ENCODE measurements around the gene ISYNA1. TPM values are rescaled to one million over a fixed set of nuclear protein-coding genes. Genes with fewer than 3 reads are reported as not detected.

Gene ISYNA1
- total and polyA plus RNA-seq, 2 of the 4 experiments (the other 2 are of a cell fraction) = 3.4 to 24.7 TPM

GRCh38 chr19:18429717-18430416 is 8.1 kb downstream of the ISYNA1 start (continued):
- no peak for TF ChIP-seq USF2 (IDR thresholded peaks at IDR 0.05; ENCODE audit: low read depth, low read length)

GRCh38 chr19:18428787-18429674 is 8.9 kb downstream of the ISYNA1 start:
- BruUV-seq (replicated peaks) = no TSS peak
- Histone ChIP-seq H2BK20ac (ENCODE audit: low read depth, low read length) (no peak overlapping the region), H3K4me3 (ENCODE audit: insufficient read depth, low read depth, low read length) (peak overlapping the region; percentile 23), H2BK120ac (ENCODE audit: low read depth, low read length) (no peak overlapping the region), H2AFZ (replicated peaks; ENCODE audit: low read length, poor library complexity) (peak overlapping the region; percentile 86), H3K23ac (ENCODE audit: low read depth, low read length) (no peak overlapping the region), H3K79me1 (ENCODE audit: low read depth in 1 of 2, low read length in 2 of 2) (peaks cover 9 to 62% of the 10 kb centered on the region in 2 experiments; a peak in 3 of 4 replicates), H4K20me1 (ENCODE audit: insufficient read depth, low read length) (peaks cover 43% of the 10 kb centered on the region), H3K14ac (replicated peaks; ENCODE audit: low read depth, low read length) (no peak overlapping the region), H4K91ac (ENCODE audit: insufficient read depth, low read depth, low read length) (no peak overlapping the region), H3K27me3 (ENCODE audit: control insufficient read depth, insufficient read depth, low read length) (no peaks in the 10 kb centered on the region), H4K5ac (ENCODE audit: low read depth, low read length) (no peak overlapping the region), H3K36me3 (ENCODE audit: control insufficient read depth, insufficient read depth, low read length) (no peaks in the 10 kb centered on the region; the same call in 1 of the 2 replicates), H3K27ac (ENCODE audit: insufficient read depth, low read length) (no peak overlapping the region; the same call in 1 of the 2 replicates), H3K4ac (ENCODE audit: low read depth, low read length) (0 out of 2 replicates have a peak overlapping the region, but pooled peaks have one; percentile 18), H3K9me1 (ENCODE audit: insufficient read depth, low read length) (peaks cover 15% of the 10 kb centered on the region), H3K56ac (ENCODE audit: extremely low read depth, insufficient read depth, low read length) (no peak overlapping the region), H2BK15ac (ENCODE audit: low read depth, low read length) (no peak overlapping the region), H3K4me2 (ENCODE audit: low read depth, low read length) (peak overlapping the region; percentile 31; the same call in 1 of the 2 replicates), H2AK9ac (replicated peaks; ENCODE audit: low read depth, low read length, poor library complexity) (peak overlapping the region; percentile 29), H2BK5ac (ENCODE audit: low read depth, low read length, poor library complexity, severe bottlenecking) (peak overlapping the region; percentile 11), H3K4me1 (ENCODE audit: control insufficient read depth, insufficient read depth, low read length) (peaks cover 19% of the 10 kb centered on the region), H3K9me3 (ENCODE audit: control insufficient read depth, insufficient read depth, low read length) (no peaks in the 10 kb centered on the region), H2AK5ac (ENCODE audit: low read depth, low read length) (no peak overlapping the region), H3K9ac (ENCODE audit: low read depth, low read length) (no peak overlapping the region), H3K18ac (ENCODE audit: low read depth, low read length) (no peak overlapping the region), H4K8ac (ENCODE audit: low read depth in 2 of 2, low read length in 2 of 2) (peak overlapping the region in 1 of 2 experiments; percentile 34; a peak in 1 of 4 replicates)
- DNase-seq = peak; percentile 72
- peak; percentile 73 for ATAC-seq (ENCODE audit: low read depth)
- POLR2A ChIA-PET (ENCODE audit: unreplicated experiment) = no interaction called here
- intact Hi-C loops (cut with micrococcal nuclease) = no loop called here
- 3% methylated on average over 27 of the region's 77 CpGs; no CpG with 5 or more reads in 1 of the 2 experiments for WGBS, 2 experiments (ENCODE audit: extremely low coverage in 2 of 2, insufficient read length in 1 of 2)
- CTCF ChIA-PET = no interaction called here
- dilution Hi-C loops (cut with HindIII; ENCODE audit: low sequenced_read_pairs, unreplicated experiment) = no loop called here
- in situ Hi-C loops (cut with MboI; ENCODE audit: low sequenced_read_pairs) = no loop called here
- TF ChIP-seq ELK1 (IDR thresholded peaks at IDR 0.05; ENCODE audit: borderline replicate concordance, low read depth, low read length) (no peak), CTCF (conservative IDR thresholded peaks at IDR 0.05; ENCODE audit: low read depth, low read length) (no peak), MAZ (IDR thresholded peaks at IDR 0.05; ENCODE audit: borderline replicate concordance, low read depth, low read length) (peak; percentile 70), NFE2L2 (IDR thresholded peaks at IDR 0.05; ENCODE audit: low read depth, low read length) (no peak), POLR2A (IDR thresholded peaks at IDR 0.05; ENCODE audit: low read depth, low read length) (no peak), CEBPB (IDR thresholded peaks at IDR 0.05; ENCODE audit: low read depth, low read length) (no peak), MAFK (IDR thresholded peaks at IDR 0.05; ENCODE audit: low read depth, low read length) (no peak), RCOR1 (IDR thresholded peaks at IDR 0.05; ENCODE audit: insufficient replicate concordance, low read length) (no peak)
